GM12801 (cell line): ENCODE measurements around the gene PNMT.

Experiments
- CTCF ChIP-seq: IDR thresholded peaks from one replicate; pipeline ENCODE4 v1.5.1; 2011; ENCODE audit warnings: control low read depth; ENCODE audit not compliant: insufficient read length; ENCODE audit errors: extremely low read depth

PNMT gene

GRCh38 chr17:39660011-39660360 lies 8.3 kb upstream of the PNMT start:
- TF ChIP-seq CTCF = no peak

DNA sequence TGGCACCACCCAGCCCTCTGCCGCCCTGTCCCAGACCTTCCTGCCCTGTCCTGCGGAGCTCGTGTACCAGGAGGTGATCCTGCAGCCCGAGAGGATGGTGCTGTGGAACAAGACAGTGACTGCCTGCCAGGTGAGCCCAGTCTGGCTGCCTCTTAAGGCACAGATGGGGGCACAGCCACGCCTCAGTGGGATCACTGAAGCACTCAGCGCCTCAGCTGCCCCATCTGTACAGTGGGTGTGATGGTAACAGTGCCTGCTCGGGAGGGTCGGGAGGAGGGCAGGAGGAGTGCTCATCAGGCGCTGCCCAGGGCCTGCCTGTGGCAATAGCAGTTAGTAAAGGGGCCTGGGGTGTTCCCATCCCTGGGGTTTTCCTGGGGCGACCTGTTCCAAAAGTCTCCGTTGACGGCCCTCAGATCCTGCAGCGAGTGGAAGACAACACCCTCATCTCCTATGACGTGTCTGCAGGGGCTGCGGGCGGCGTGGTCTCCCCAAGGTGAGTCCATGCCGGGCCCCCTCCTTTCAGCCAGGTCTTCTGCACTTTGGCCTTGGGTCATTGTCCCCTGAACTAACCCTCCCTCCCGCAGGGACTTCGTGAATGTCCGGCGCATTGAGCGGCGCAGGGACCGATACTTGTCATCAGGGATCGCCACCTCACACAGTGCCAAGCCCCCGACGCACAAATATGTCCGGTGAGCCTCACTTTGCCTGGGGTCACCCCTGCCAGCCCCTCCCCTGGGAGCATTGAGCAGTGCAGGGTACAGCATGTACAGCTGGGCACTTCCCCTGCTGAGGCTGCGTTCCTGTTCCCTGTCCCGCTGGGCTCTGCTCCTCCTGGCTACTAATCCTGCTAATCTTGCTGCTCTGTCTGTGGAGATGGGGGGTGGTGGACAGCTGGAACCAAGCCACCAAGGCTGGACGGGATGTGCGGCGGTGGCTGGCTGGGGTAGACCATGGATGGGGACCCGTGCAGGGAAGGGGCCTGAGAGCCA lies 7.6 kb upstream of the PNMT start:
- TF ChIP-seq CTCF = no peak

DNA sequence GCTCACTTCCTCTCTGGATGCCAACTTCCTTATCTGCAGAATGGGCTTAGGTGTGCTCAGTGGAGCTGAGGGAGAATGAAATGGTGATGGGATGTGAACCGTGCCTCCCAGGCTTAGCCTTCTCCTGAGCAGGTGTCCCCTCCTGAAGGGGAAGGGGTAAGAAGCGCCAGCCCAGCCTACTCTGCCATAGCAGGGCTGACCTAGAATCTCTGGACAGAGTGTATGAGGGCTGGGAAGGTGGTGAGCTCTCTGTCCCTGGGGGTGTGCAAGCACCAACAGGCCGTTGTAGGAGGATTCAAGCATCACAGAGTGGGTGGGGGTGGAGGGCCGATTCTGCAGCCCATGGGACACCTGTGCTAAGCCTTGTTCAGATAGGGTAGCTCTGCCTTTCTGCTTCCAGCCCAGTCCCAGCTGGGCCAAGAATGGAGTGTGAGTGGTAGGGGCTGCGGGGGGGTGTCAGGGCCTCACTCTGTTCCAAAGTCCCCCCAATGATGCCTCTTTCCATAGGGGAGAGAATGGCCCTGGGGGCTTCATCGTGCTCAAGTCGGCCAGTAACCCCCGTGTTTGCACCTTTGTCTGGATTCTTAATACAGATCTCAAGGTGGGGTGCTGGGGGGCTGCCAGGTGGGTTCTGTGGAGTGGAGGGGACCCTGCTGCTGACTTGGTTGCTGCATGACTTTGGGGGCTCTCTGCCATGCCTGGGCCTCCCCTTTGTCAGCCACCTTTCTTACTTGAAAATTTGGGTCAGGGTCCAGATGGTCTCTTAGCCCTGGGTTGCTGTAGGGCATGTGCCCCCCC lies 6.3 kb upstream of the PNMT start:
- TF ChIP-seq CTCF = no peak

DNA sequence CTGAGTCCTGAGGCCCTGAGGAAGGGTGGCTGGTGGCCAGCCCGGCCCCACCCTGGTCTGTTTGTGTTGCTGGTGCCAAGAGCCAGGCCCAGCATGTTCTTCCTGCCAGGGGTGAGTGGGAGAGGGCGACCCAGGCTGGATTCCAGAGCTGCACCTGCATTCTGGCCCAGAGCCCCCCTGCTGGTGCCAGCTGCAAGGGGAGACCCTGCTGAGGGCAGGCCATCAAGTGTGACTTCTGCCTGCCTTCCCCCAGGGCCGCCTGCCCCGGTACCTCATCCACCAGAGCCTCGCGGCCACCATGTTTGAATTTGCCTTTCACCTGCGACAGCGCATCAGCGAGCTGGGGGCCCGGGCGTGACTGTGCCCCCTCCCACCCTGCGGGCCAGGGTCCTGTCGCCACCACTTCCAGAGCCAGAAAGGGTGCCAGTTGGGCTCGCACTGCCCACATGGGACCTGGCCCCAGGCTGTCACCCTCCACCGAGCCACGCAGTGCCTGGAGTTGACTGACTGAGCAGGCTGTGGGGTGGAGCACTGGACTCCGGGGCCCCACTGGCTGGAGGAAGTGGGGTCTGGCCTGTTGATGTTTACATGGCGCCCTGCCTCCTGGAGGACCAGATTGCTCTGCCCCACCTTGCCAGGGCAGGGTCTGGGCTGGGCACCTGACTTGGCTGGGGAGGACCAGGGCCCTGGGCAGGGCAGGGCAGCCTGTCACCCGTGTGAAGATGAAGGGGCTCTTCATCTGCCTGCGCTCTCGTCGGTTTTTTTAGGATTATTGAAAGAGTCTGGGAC lies 5.5 kb upstream of the PNMT start:
- TF ChIP-seq CTCF = no peak

DNA sequence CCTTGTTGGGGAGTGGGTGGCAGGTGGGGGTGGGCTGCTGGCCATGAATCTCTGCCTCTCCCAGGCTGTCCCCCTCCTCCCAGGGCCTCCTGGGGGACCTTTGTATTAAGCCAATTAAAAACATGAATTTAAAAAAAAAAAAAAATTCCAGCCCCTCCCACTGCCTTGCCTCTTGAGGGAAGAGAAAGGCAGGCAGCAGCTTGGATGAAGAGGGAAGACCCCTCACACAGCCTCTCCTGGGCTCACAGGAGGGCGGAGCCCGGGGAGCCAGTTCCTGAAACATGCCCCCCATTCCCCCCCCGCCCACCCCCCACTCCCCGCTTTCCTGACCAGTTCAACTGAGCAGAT lies 4.9 kb upstream of the PNMT start:
- TF ChIP-seq CTCF = no peak

DNA sequence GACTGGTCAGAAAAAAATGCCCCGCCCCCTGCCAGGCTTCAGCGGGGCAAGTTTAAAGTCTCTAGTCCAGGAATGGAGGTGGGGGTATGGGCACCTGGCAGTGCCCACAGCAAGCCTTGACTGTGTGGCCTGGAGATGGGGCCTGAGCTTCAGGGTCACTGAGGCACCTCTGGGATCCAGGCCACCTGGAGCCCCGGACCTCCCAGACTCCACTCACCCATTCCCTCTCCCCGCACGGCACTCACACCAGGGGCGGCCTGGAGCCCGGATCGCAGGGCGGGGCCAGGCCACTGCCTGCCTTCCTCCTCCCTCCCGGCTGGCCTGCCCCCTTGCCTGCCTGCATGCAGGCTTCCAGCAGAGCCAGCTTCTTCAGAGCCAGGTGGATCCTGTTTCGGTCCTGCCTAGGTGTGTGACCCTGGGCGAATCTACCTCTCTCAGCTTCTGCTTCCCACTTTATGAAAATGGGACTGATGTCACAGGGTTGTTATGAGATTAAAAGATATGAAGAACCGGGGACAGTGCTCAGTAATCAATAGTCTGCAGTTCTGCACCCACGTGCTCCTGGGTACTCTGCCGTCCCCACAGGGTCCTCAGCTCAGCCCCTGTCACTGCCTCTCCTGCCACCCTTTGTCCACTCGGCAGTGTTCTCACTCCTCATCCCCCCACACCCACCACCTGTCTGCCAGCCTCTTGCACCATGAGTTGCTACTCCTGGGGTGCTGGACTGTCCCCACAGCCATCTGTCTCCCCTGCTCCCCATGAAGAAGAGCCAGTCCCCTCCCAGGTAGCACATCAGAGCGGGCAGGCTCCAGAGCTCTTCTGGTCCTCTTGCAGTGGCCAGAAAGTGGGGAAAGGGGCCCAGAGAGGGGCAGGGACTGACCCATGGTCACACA lies 4.3 kb upstream of the PNMT start:
- TF ChIP-seq CTCF = no peak
